GM12875 (cell line): ENCODE measurements around the gene ZNF181.

Source experiments
- H3K4me3 ChIP-seq: one replicate; pipeline ENCODE4 v1.5.1; 2011; ENCODE audit warnings: low read depth, low read length, control low read depth
- CTCF ChIP-seq: IDR thresholded peaks from 2 replicates; pipeline ENCODE4 v1.5.1; 2011; ENCODE audit warnings: low read depth, mild to moderate bottlenecking, control low read depth, inconsistent platforms, low read length, moderate library complexity, borderline replicate concordance; ENCODE audit not compliant: insufficient read depth

ZNF181 gene

GRCh38 chr19:34711890-34712289 is 22.2 kb upstream of the ZNF181 start:
- TF ChIP-seq CTCF, result no peak

GRCh38 chr19:34712395-34713261 is 21.4 kb upstream of the ZNF181 start:
- peak; percentile 29; the same call in 1 of the 2 replicates for TF ChIP-seq CTCF
- H3K4me3 ChIP-seq, result no peak overlapping the region

More at GRCh38 chr19:34711890-34712289, 22.2 kb upstream of the ZNF181 start:
- H3K4me3 ChIP-seq, result no peak overlapping the region

- H3K4me3 ChIP-seq, result no peak overlapping the region
- TF ChIP-seq CTCF, result no peak
Measured at GRCh38 chr19:34713262-34713637, 20.8 kb upstream of the ZNF181 start.

GRCh38 chr19:34715357-34715756 is 18.7 kb upstream of the ZNF181 start:
- no peak overlapping the region for H3K4me3 ChIP-seq
- TF ChIP-seq CTCF, result no peak

- no peak overlapping the region for H3K4me3 ChIP-seq
- TF ChIP-seq CTCF, result no peak
Measured at GRCh38 chr19:34722353-34722752, 11.7 kb upstream of the ZNF181 start.

GRCh38 chr19:34725400-34725799 is 8.6 kb upstream of the ZNF181 start:
- TF ChIP-seq CTCF, result no peak
- H3K4me3 ChIP-seq, result no peak overlapping the region
